ENCODE data around the gene MED12L.

MED12L gene

DNA sequence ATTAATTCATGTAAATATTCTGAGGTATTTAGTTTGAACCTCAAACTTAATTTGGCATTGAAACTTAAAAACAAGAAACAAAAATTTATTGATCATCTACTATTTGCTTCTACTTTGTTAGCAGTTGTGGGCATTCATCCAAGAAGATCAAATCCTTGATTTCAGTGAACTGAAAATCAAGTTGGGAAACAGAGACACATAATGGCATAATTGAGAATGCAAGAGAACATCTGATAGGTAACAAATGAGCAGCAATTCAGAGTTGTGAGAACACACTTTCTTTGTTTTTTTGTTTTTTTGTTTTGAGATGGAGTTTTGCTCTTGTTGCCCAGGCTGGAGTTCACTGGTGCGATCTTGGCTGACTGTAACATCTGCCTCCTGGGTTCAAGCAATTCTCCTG is 33.9 kb upstream of the MED12L start:
- Histone ChIP-seq H3K4me3 (ENCODE audit: low read depth, low read length) (no peak overlapping the region), H3K9ac (no peak overlapping the region), H3K4me2 (ENCODE audit: low read length) (no peak overlapping the region), H3K79me2 (no peaks in the 10 kb centered on the region), H3K4me1 (no peaks in the 10 kb centered on the region), H3K36me3 (ENCODE audit: control insufficient read depth, insufficient read depth, low read length) (no peaks in the 10 kb centered on the region), H3K27me3 (ENCODE audit: control insufficient read depth, insufficient read depth, low read length) (no peaks in the 10 kb centered on the region), H3K9me3 (ENCODE audit: control insufficient read depth, low read length) (no peaks in the 10 kb centered on the region), H3K27ac (no peak overlapping the region), H2AFZ (no peak overlapping the region)
- TF ChIP-seq, protein P1, sequence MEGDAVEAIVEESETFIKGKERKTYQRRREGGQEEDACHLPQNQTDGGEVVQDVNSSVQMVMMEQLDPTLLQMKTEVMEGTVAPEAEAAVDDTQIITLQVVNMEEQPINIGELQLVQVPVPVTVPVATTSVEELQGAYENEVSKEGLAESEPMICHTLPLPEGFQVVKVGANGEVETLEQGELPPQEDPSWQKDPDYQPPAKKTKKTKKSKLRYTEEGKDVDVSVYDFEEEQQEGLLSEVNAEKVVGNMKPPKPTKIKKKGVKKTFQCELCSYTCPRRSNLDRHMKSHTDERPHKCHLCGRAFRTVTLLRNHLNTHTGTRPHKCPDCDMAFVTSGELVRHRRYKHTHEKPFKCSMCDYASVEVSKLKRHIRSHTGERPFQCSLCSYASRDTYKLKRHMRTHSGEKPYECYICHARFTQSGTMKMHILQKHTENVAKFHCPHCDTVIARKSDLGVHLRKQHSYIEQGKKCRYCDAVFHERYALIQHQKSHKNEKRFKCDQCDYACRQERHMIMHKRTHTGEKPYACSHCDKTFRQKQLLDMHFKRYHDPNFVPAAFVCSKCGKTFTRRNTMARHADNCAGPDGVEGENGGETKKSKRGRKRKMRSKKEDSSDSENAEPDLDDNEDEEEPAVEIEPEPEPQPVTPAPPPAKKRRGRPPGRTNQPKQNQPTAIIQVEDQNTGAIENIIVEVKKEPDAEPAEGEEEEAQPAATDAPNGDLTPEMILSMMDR (IDR thresholded peaks at IDR 0.05), result no peak

GRCh38 chr3:151052346-151052745 is 33.1 kb upstream of the MED12L start:
- Histone ChIP-seq H3K9ac (no peak overlapping the region), H3K36me3 (ENCODE audit: control insufficient read depth, insufficient read depth, low read length) (no peaks in the 10 kb centered on the region), H2AFZ (no peak overlapping the region), H3K9me3 (ENCODE audit: control insufficient read depth, low read length) (no peaks in the 10 kb centered on the region), H3K27me3 (ENCODE audit: control insufficient read depth, insufficient read depth, low read length) (no peaks in the 10 kb centered on the region), H3K27ac (no peak overlapping the region), H3K4me2 (ENCODE audit: low read length) (no peak overlapping the region), H3K4me3 (ENCODE audit: low read depth, low read length) (no peak overlapping the region), H3K4me1 (no peaks in the 10 kb centered on the region), H3K79me2 (no peaks in the 10 kb centered on the region)
- TF ChIP-seq, protein P1 (IDR thresholded peaks at IDR 0.05), result no peak

- no peaks in the 10 kb centered on the region for H3K4me1 ChIP-seq
- TF ChIP-seq, protein P1 (IDR thresholded peaks at IDR 0.05), result no peak
- H3K36me3 ChIP-seq (ENCODE audit: control insufficient read depth, insufficient read depth, low read length), result no peaks in the 10 kb centered on the region
- no peak overlapping the region for H2AFZ ChIP-seq
- no peak overlapping the region for H3K9ac ChIP-seq
- no peak overlapping the region for H3K27ac ChIP-seq
- H3K27me3 ChIP-seq (ENCODE audit: control insufficient read depth, insufficient read depth, low read length), result no peaks in the 10 kb centered on the region
- H3K9me3 ChIP-seq (ENCODE audit: control insufficient read depth, low read length), result no peaks in the 10 kb centered on the region
- no peak overlapping the region for H3K4me2 ChIP-seq (ENCODE audit: low read length)
- H3K79me2 ChIP-seq, result no peaks in the 10 kb centered on the region
- H3K4me3 ChIP-seq (ENCODE audit: low read depth, low read length), result no peak overlapping the region
Measured at GRCh38 chr3:151052756-151053155, 32.7 kb upstream of the MED12L start.

GRCh38 chr3:151058740-151059139 is 26.7 kb upstream of the MED12L start:
- Histone ChIP-seq H2AFZ (no peak overlapping the region), H3K4me2 (ENCODE audit: low read length) (no peak overlapping the region)
- TF ChIP-seq, protein P1 (IDR thresholded peaks at IDR 0.05), result no peak

DNA sequence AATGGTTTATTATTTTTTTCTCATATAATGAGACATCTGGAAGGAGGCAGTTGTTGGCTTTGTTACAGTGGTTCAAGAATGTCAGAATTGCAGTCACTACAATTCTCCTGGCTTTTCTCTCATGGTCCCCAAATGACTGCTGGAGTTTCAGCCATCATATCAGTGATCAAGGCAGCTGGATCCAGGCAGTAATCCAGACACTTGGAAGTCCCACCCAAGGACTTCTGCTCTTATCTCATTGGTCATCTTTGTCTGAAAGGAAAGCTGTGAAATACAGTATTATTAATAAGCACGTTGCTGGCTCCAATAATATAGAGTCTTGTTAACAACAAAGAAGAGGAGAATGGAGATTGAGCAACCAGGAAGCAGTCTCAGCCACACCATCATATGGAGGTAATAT is 22.9 kb upstream of the MED12L start:
- Histone ChIP-seq H2AFZ (no peak overlapping the region), H3K27me3 (ENCODE audit: control insufficient read depth, insufficient read depth, low read length) (no peaks in the 10 kb centered on the region), H3K27ac (no peak overlapping the region), H3K9ac (no peak overlapping the region), H3K4me3 (ENCODE audit: low read depth, low read length) (no peak overlapping the region), H3K79me2 (no peaks in the 10 kb centered on the region), H3K4me1 (no peaks in the 10 kb centered on the region), H3K36me3 (ENCODE audit: control insufficient read depth, insufficient read depth, low read length) (no peaks in the 10 kb centered on the region), H3K9me3 (ENCODE audit: control insufficient read depth, low read length) (no peaks in the 10 kb centered on the region), H3K4me2 (ENCODE audit: low read length) (no peak overlapping the region)
- TF ChIP-seq, protein P1 (IDR thresholded peaks at IDR 0.05), result no peak

More at GRCh38 chr3:151058740-151059139, 26.7 kb upstream of the MED12L start:
- no peaks in the 10 kb centered on the region for H3K9me3 ChIP-seq (ENCODE audit: control insufficient read depth, low read length)
- H3K9ac ChIP-seq, result no peak overlapping the region
- no peaks in the 10 kb centered on the region for H3K4me1 ChIP-seq
- H3K36me3 ChIP-seq (ENCODE audit: control insufficient read depth, insufficient read depth, low read length), result no peaks in the 10 kb centered on the region
- no peaks in the 10 kb centered on the region for H3K79me2 ChIP-seq
- H3K4me3 ChIP-seq (ENCODE audit: low read depth, low read length), result no peak overlapping the region
- H3K27me3 ChIP-seq (ENCODE audit: control insufficient read depth, insufficient read depth, low read length), result no peaks in the 10 kb centered on the region
- no peak overlapping the region for H3K27ac ChIP-seq
